K562 (cell line): ENCODE data around the gene AIMP2. TPM values are rescaled to one million over a fixed set of nuclear protein-coding genes. Genes with fewer than 3 reads are reported as not detected.

Source experiments
- BRF1 ChIP-seq: IDR thresholded peaks from 3 replicates; pipeline ENCODE4 v1.6.1; 2011; ENCODE audit warnings: borderline replicate concordance, mild to moderate bottlenecking; ENCODE audit not compliant: insufficient read length; ENCODE audit errors: extremely low read depth
- C11orf30 ChIP-seq: fragments of 450-650 bp; IDR thresholded peaks from 2 replicates; pipeline ENCODE4 v1.6.1; 2016; ENCODE audit warnings: low read depth, mild to moderate bottlenecking
- CBX3 ChIP-seq, 2 experiments: IDR thresholded peaks; 1 replicate in 1 of 2; 2 replicates in 1 of 2; pipeline ENCODE4 v1.6.1; 2012; ENCODE audit warnings: inconsistent platforms in 2 of 2, low read length in 2 of 2, borderline replicate concordance in 1 of 2, control low read depth in 1 of 2
- CHD2 ChIP-seq: IDR thresholded peaks from 2 replicates; pipeline ENCODE4 v1.6.1; 2011; ENCODE audit warnings: low read depth, low read length
- GTF2A2 ChIP-seq: IDR thresholded peaks from 2 replicates; pipeline ENCODE4 v1.6.1; 2016; ENCODE audit warnings: mild to moderate bottlenecking, missing genetic modification characterization, missing compliant biosample characterization
- ILK ChIP-seq: fragments of 450-650 bp; IDR thresholded peaks from 2 replicates; pipeline ENCODE4 v1.6.1; 2016; ENCODE audit warnings: missing genetic modification characterization, low read depth, mild to moderate bottlenecking, missing compliant biosample characterization, moderate library complexity, borderline replicate concordance
- KLF10 ChIP-seq: fragments of 250-450 bp; sonication (Bioruptor Pico); IDR thresholded peaks from 2 replicates; pipeline ENCODE4 v1.6.1; 2021; ENCODE audit warnings: matching md5 sums
- L3MBTL2 ChIP-seq: fragments of 450-650 bp; IDR thresholded peaks from 2 replicates; pipeline ENCODE4 v1.6.1; 2016; ENCODE audit warnings: mild to moderate bottlenecking, moderate library complexity
- MEF2D ChIP-seq: conservative IDR thresholded peaks from 2 replicates; pipeline ENCODE4 v1.6.1; 2016; ENCODE audit warnings: low read depth, missing genetic modification characterization, missing compliant biosample characterization
- NFYB ChIP-seq: IDR thresholded peaks from 2 replicates; pipeline ENCODE4 v1.6.1; 2011; ENCODE audit warnings: mild to moderate bottlenecking, moderate library complexity; ENCODE audit not compliant: insufficient read length; ENCODE audit errors: extremely low read depth
- PHB ChIP-seq: fragments of 250-450 bp; sonication (Bioruptor Pico); IDR thresholded peaks from 2 replicates; pipeline ENCODE4 v1.5.0; 2021
- POLR3A ChIP-seq: IDR thresholded peaks from 2 replicates; pipeline ENCODE4 v1.6.1; 2011; ENCODE audit warnings: borderline replicate concordance, mild to moderate bottlenecking, moderate library complexity; ENCODE audit not compliant: insufficient read length, insufficient read depth; ENCODE audit errors: extremely low read depth
- PTBP1 ChIP-seq: fragments of 200-400 bp; formaldehyde crosslinking; IDR thresholded peaks from 2 replicates; pipeline ENCODE4 v1.6.1; 2017; ENCODE audit warnings: low read depth, low read length
- SLC30A9 ChIP-seq: fragments of 250-450 bp; sonication (Bioruptor Pico); IDR thresholded peaks from 2 replicates; pipeline ENCODE4 v1.8.0; 2022; ENCODE audit warnings: mild to moderate bottlenecking, moderate library complexity
- TAF1 ChIP-seq: IDR thresholded peaks from 2 replicates; pipeline ENCODE4 v1.6.1; 2011; ENCODE audit warnings: mild to moderate bottlenecking, low read length, moderate library complexity; ENCODE audit not compliant: insufficient read depth, control insufficient read depth, severe bottlenecking; ENCODE audit errors: extremely low read depth
- TAF9B ChIP-seq: fragments of 450-650 bp; IDR thresholded peaks from 2 replicates; pipeline ENCODE4 v1.6.1; 2018; ENCODE audit warnings: mild to moderate bottlenecking; ENCODE audit not compliant: partially characterized antibody
- TBP ChIP-seq: optimal IDR thresholded peaks from 2 replicates; pipeline ENCODE3; 2011; ENCODE audit warnings: low read depth, low read length, improper control_type of control experiment
- TEAD4 ChIP-seq, 2 experiments: sonication (generic) in 1 of 2; formaldehyde crosslinking in 1 of 2; IDR thresholded peaks; 2 replicates each; pipeline versions ENCODE4 v1.6.1 to v1.8.0; 2012 to 2022; ENCODE audit warnings: borderline replicate concordance in 1 of 2, inconsistent platforms in 1 of 2, low read length in 1 of 2, mild to moderate bottlenecking in 1 of 2, missing genetic modification reagents in 1 of 2
- TFAM ChIP-seq: fragments of 250-450 bp; sonication (Bioruptor Pico); conservative IDR thresholded peaks from 2 replicates; pipeline ENCODE4 v1.5.0; 2021; ENCODE audit warnings: mild to moderate bottlenecking, moderate library complexity
- TRIM28 ChIP-seq: fragments of 450-650 bp; IDR thresholded peaks from 2 replicates; pipeline ENCODE4 v1.6.1; 2017
- ZKSCAN1 ChIP-seq: fragments of 150-350 bp; IDR thresholded peaks from 2 replicates; pipeline ENCODE4 v1.6.1; 2016; ENCODE audit warnings: low read depth, low read length
- ZKSCAN3 ChIP-seq: fragments of 250-450 bp; sonication (Bioruptor Pico); IDR thresholded peaks from 2 replicates; pipeline ENCODE4 v1.4.0; 2020
- ZNF124 ChIP-seq: sonication (generic); formaldehyde crosslinking; IDR thresholded peaks from 2 replicates; pipeline ENCODE4 v1.8.1; 2022; ENCODE audit warnings: missing genetic modification reagents
- ZNF197 ChIP-seq: fragments of 200-800 bp; sonication (Bioruptor generic); IDR thresholded peaks from 2 replicates; pipeline ENCODE4 v1.6.1; 2016; ENCODE audit warnings: low read depth, missing genetic modification characterization, missing compliant biosample characterization
- polyA plus RNA-seq, 8 experiments: library from polyadenylated mRNA; depleted of rRNA in 4 of 8; stranded (reverse) in 5 of 8; unstranded in 3 of 8; fragments of >200 nt; fragmentation: Nextera tagmentation in 2 of 8; fragmentation: Illumina TruSeq in 1 of 8; extraction: Ambion mirVana in 2 of 8; extraction: Trizol in 1 of 8; gene quantifications; 2 replicates each; pipeline versions ENCODE4 v1.2.1 to v1.2.3, GENCODE V29; 2011 to 2014; ENCODE audit warnings: inconsistent platforms in 1 of 8, missing spikeins in 1 of 8
- total RNA-seq, 7 experiments: library from RNA; depleted of rRNA in 6 of 7; stranded (reverse); fragments of >200 nt in 6 of 7; fragmentation: Illumina TruSeq in 2 of 7; extraction: Trizol in 2 of 7; gene quantifications; 2 replicates each; pipeline versions ENCODE4 v1.2.1 to v1.2.3, GENCODE V29; 2011 to 2021; ENCODE audit warnings: low replicate concordance in 1 of 7
- TF ChIP-seq, protein P1 (sequence below), 2 experiments: IDR thresholded peaks in 1 of 2; conservative IDR thresholded peaks in 1 of 2; 2 replicates each; pipeline ENCODE4 v1.6.1; 2016; ENCODE audit warnings: low read depth in 2 of 2, mild to moderate bottlenecking in 1 of 2, missing compliant biosample characterization in 1 of 2, missing genetic modification characterization in 1 of 2, moderate library complexity in 1 of 2
- TF ChIP-seq, protein P2 (sequence below): sonication (generic); formaldehyde crosslinking; IDR thresholded peaks from 2 replicates; pipeline ENCODE4 v1.4.0; 2020; ENCODE audit warnings: mild to moderate bottlenecking, missing genetic modification reagents

The AIMP2 gene
- total and polyA plus RNA-seq, 9 of the 15 experiments (the other 6 are each of a cell fraction or from before 2014, with no cell fraction given), result 47.5 to 84.9 (median 63.5) TPM

- TF ChIP-seq TEAD4 (IDR thresholded peaks at IDR 0.05; ENCODE audit: low read length), result peak; percentile 98
- no peak for TF ChIP-seq TEAD4 (CRISPR knock-in tag; IDR thresholded peaks at IDR 0.05; ENCODE audit: borderline replicate concordance)
- no peak for TF ChIP-seq KLF10
- TF ChIP-seq L3MBTL2, result no peak
- no peak for TF ChIP-seq CHD2
- no peak for TF ChIP-seq TFAM
- no peak for TF ChIP-seq TBP
- no peak for TF ChIP-seq PHB (CRISPR knock-in tag)
- TF ChIP-seq POLR3A, result no peak
- TF ChIP-seq ZKSCAN1, result no peak
- TF ChIP-seq, protein P1, sequence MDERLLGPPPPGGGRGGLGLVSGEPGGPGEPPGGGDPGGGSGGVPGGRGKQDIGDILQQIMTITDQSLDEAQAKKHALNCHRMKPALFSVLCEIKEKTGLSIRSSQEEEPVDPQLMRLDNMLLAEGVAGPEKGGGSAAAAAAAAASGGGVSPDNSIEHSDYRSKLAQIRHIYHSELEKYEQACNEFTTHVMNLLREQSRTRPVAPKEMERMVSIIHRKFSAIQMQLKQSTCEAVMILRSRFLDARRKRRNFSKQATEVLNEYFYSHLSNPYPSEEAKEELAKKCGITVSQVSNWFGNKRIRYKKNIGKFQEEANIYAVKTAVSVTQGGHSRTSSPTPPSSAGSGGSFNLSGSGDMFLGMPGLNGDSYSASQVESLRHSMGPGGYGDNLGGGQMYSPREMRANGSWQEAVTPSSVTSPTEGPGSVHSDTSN (CRISPR knock-in tag; IDR thresholded peaks at IDR 0.05; ENCODE audit: low read depth), result no peak
- TF ChIP-seq, protein P1 (tag; conservative IDR thresholded peaks at IDR 0.05; ENCODE audit: low read depth), result no peak; the same call in 1 of the 2 replicates
- 0 out of 3 replicates have a peak, but pooled peaks of 1 of the 2 experiments have one; percentile 25 for TF ChIP-seq CBX3 (IDR thresholded peaks at IDR 0.05; ENCODE audit: borderline replicate concordance in 1 of 2, low read length in 2 of 2)
- no peak for TF ChIP-seq ILK (tag)
- no peak for TF ChIP-seq ZKSCAN3 (CRISPR knock-in tag)
- peak; percentile 90 for TF ChIP-seq ZNF197 (CRISPR knock-in tag)
- no peak for TF ChIP-seq NFYB
- TF ChIP-seq, protein P2, sequence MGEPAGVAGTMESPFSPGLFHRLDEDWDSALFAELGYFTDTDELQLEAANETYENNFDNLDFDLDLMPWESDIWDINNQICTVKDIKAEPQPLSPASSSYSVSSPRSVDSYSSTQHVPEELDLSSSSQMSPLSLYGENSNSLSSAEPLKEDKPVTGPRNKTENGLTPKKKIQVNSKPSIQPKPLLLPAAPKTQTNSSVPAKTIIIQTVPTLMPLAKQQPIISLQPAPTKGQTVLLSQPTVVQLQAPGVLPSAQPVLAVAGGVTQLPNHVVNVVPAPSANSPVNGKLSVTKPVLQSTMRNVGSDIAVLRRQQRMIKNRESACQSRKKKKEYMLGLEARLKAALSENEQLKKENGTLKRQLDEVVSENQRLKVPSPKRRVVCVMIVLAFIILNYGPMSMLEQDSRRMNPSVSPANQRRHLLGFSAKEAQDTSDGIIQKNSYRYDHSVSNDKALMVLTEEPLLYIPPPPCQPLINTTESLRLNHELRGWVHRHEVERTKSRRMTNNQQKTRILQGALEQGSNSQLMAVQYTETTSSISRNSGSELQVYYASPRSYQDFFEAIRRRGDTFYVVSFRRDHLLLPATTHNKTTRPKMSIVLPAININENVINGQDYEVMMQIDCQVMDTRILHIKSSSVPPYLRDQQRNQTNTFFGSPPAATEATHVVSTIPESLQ (CRISPR knock-in tag), result no peak
- peak; percentile 80 for TF ChIP-seq C11orf30
- no peak for TF ChIP-seq TRIM28
- no peak for TF ChIP-seq TAF1
- no peak for TF ChIP-seq GTF2A2
- TF ChIP-seq SLC30A9 (CRISPR knock-in tag), result no peak
- peak; percentile 63 for TF ChIP-seq TAF9B
- TF ChIP-seq MEF2D (tag), result no peak
- TF ChIP-seq ZNF124 (CRISPR knock-in tag), result no peak
- no peak for TF ChIP-seq BRF1
- TF ChIP-seq PTBP1, result no peak
These were observed 47.5 kb downstream of the AIMP2 start (continued) for GRCh38 chr7:6056616-6057015.
